A549 (cell line): ENCODE results near the gene KCNG4. TPM values are rescaled to one million over a fixed set of nuclear protein-coding genes. Genes with fewer than 3 reads are reported as not detected.

Experiments used
- ATAC-seq, 2 experiments: fragments of 200-7000 bp in 1 of 2; fragments of >200 bp in 1 of 2; cut with Nextera tagmentation in 1 of 2; cut with Tn5 transposase in 1 of 2; 3 replicates each; pipeline versions ENCODE4 v1.8.0 to v1.9.1; 2018 to 2020; ENCODE audit warnings: mild to moderate bottlenecking in 1 of 2, moderate library complexity in 1 of 2
- CTCF ChIA-PET: fragments of 300-600 bp; sonication (Branson Sonifier 250); formaldehyde crosslinking; extraction: SDS; loops from one replicate; lab custom pipeline; 2021; ENCODE audit warnings: antibody characterized with exemption, inconsistent platforms; lab: Yijun Ruan, JAX
- POLR2A ChIA-PET: fragments of 350-600 bp; formaldehyde crosslinking; extraction: SDS; loops from one replicate; lab custom pipeline; 2021; ENCODE audit warnings: antibody characterized with exemption, inconsistent platforms; lab: Yijun Ruan, JAX
- DNase-seq, 2 experiments: peaks; one replicate each; pipeline versions ENCODE4 v3.0.0 to v3.0.0-alpha.2; 2011 to 2016; ENCODE audit warnings: low read depth in 1 of 2, low spot score in 1 of 2
- FAIRE-seq: peaks from 2 replicates; lab custom pipeline; 2011; peaks lifted over from hg19 to GRCh38; lab: Jason Lieb, UNC
- H3K27ac ChIP-seq, 2 experiments: fragments of >200 bp; sonication (Bioruptor Twin); formaldehyde crosslinking; 3 replicates each; pipeline ENCODE4 v1.5.1; 2016 to 2017
- H3K4me1 ChIP-seq: fragments of >200 bp; sonication (Bioruptor Twin); formaldehyde crosslinking; 3 replicates; pipeline ENCODE4 v1.6.1; 2016
- H3K4me2 ChIP-seq: fragments of >200 bp; sonication (Bioruptor Twin); formaldehyde crosslinking; 3 replicates; pipeline ENCODE4 v1.6.1; 2016
- H3K4me3 ChIP-seq: fragments of >200 bp; sonication (Bioruptor Twin); formaldehyde crosslinking; 3 replicates; pipeline ENCODE4 v1.5.1; 2016
- H3K9me3 ChIP-seq: fragments of >200 bp; sonication (Bioruptor Twin); formaldehyde crosslinking; 3 replicates; pipeline ENCODE4 v1.6.1; 2016
- BCL3 ChIP-seq: fragments of >200 bp; sonication (Bioruptor Twin); formaldehyde crosslinking; IDR thresholded peaks from 3 replicates; pipeline ENCODE4 v1.6.1; 2016
- BHLHE40 ChIP-seq: IDR thresholded peaks from 2 replicates; pipeline ENCODE4 v1.6.1; 2012; ENCODE audit warnings: low read depth, low read length, inconsistent platforms
- CBX8 ChIP-seq: fragments of 200-600 bp; sonication (generic); IDR thresholded peaks from 2 replicates; pipeline ENCODE4 v1.6.1; 2016
- CHD4 ChIP-seq: fragments of 200-600 bp; sonication (generic); IDR thresholded peaks from 2 replicates; pipeline ENCODE4 v1.6.1; 2016; ENCODE audit warnings: antibody characterized with exemption, mild to moderate bottlenecking, borderline replicate concordance
- EHMT2 ChIP-seq: fragments of 200-600 bp; sonication (generic); IDR thresholded peaks from 2 replicates; pipeline ENCODE4 v1.6.1; 2016; ENCODE audit warnings: antibody characterized with exemption, low read depth, mild to moderate bottlenecking, moderate library complexity
- EP300 ChIP-seq, 2 experiments: fragments of >200 bp; sonication (Bioruptor Twin); formaldehyde crosslinking; IDR thresholded peaks; 2 replicates in 1 of 2; 3 replicates in 1 of 2; pipeline ENCODE4 v1.6.1; 2016 to 2017
- FOSB ChIP-seq: fragments of 250-450 bp; sonication (Bioruptor Pico); IDR thresholded peaks from 2 replicates; pipeline ENCODE4 v1.5.0; 2020; ENCODE audit warnings: mild to moderate bottlenecking, moderate library complexity
- FOXS1 ChIP-seq: fragments of 250-450 bp; sonication (Bioruptor Pico); IDR thresholded peaks from 2 replicates; pipeline ENCODE4 v1.5.0; 2020; ENCODE audit warnings: mild to moderate bottlenecking, moderate library complexity
- GATA3 ChIP-seq: IDR thresholded peaks from 2 replicates; pipeline ENCODE4 v1.6.1; 2012; ENCODE audit warnings: borderline replicate concordance
- HDAC2 ChIP-seq: fragments of 200-600 bp; sonication (generic); IDR thresholded peaks from 2 replicates; pipeline ENCODE4 v1.6.1; 2016
- HOXB5 ChIP-seq: fragments of 250-450 bp; sonication (Bioruptor Pico); IDR thresholded peaks from 2 replicates; pipeline ENCODE4 v1.5.0; 2020; ENCODE audit warnings: mild to moderate bottlenecking, moderate library complexity
- KDM1A ChIP-seq: fragments of 200-600 bp; sonication (generic); IDR thresholded peaks from 2 replicates; pipeline ENCODE4 v1.6.1; 2016; ENCODE audit warnings: low read depth, mild to moderate bottlenecking
- MAZ ChIP-seq: fragments of 150-350 bp; IDR thresholded peaks from 2 replicates; pipeline ENCODE4 v1.6.1; 2014; ENCODE audit warnings: antibody characterized with exemption, low read depth, low read length, borderline replicate concordance
- PHF8 ChIP-seq: fragments of 200-600 bp; sonication (generic); IDR thresholded peaks from 2 replicates; pipeline ENCODE4 v1.6.1; 2016; ENCODE audit warnings: low read depth, mild to moderate bottlenecking, antibody characterized with exemption, moderate library complexity, borderline replicate concordance
- RFX5 ChIP-seq: fragments of 450-650 bp; IDR thresholded peaks from 2 replicates; pipeline ENCODE4 v1.7.1; 2014; ENCODE audit warnings: antibody characterized with exemption, mild to moderate bottlenecking, moderate library complexity
- RNF2 ChIP-seq: fragments of 200-600 bp; sonication (generic); IDR thresholded peaks from 2 replicates; pipeline ENCODE4 v1.6.1; 2016; ENCODE audit warnings: low read depth, mild to moderate bottlenecking, antibody characterized with exemption, moderate library complexity, borderline replicate concordance
- TFCP2L1 ChIP-seq: fragments of 250-450 bp; sonication (Bioruptor Pico); IDR thresholded peaks from 2 replicates; pipeline ENCODE4 v1.5.0; 2021; ENCODE audit warnings: mild to moderate bottlenecking
- USF2 ChIP-seq: fragments of 450-650 bp; IDR thresholded peaks from 2 replicates; pipeline ENCODE4 v1.6.1; 2014; ENCODE audit warnings: antibody characterized with exemption
- ZNF302 ChIP-seq: fragments of 250-450 bp; sonication (Bioruptor Pico); IDR thresholded peaks from 2 replicates; pipeline ENCODE4 v1.9.0; 2021; ENCODE audit warnings: inconsistent platforms, mild to moderate bottlenecking, moderate library complexity
- ZSCAN20 ChIP-seq: fragments of 250-450 bp; sonication (Bioruptor Pico); IDR thresholded peaks from 2 replicates; pipeline ENCODE4 v1.8.0; 2022; ENCODE audit warnings: mild to moderate bottlenecking, moderate library complexity
- WGBS: methylation state at CpG from one replicate; pipeline ENCODE4 v1.1.6; 2017; ENCODE audit errors: missing lambda C conversion rate; 5-methylcytosine and 5-hydroxymethylcytosine counted together
- polyA plus RNA-seq, 4 experiments: library from polyadenylated mRNA; depleted of rRNA in 3 of 4; stranded (reverse); fragments of >200 nt; fragmentation: RNase III in 1 of 4; extraction: RNeasy Plus Mini Kit Qiagen cat#74134 plus additional on column Dnase treatment in 1 of 4; gene quantifications; 2 replicates in 3 of 4; 3 replicates in 1 of 4; pipeline ENCODE4 v1.2.3, GENCODE V29; 2011 to 2017
- TF ChIP-seq, protein P1 (sequence below): IDR thresholded peaks from 2 replicates; pipeline ENCODE4 v1.6.1; 2012
- TF ChIP-seq, protein P2 (sequence below): fragments of 250-450 bp; sonication (Bioruptor Pico); IDR thresholded peaks from 2 replicates; pipeline ENCODE4 v1.5.0; 2020; ENCODE audit warnings: low read depth, mild to moderate bottlenecking, moderate library complexity
- TF ChIP-seq, protein P3 (sequence below): fragments of 250-450 bp; sonication (Bioruptor Pico); IDR thresholded peaks from 2 replicates; pipeline ENCODE4 v1.5.0; 2021; ENCODE audit warnings: mild to moderate bottlenecking, moderate library complexity, borderline replicate concordance
- TF ChIP-seq, protein P4 (sequence below): IDR thresholded peaks from 2 replicates; pipeline ENCODE4 v1.6.1; 2012; ENCODE audit warnings: low read depth, borderline replicate concordance

The KCNG4 gene
- polyA plus RNA-seq, 2 of the 4 experiments (the other 2 are of a cell fraction) = not detected

- Histone ChIP-seq H3K4me2 (no peak overlapping the region), H3K27ac (no peak overlapping the region), H3K9me3 (no peaks in the 10 kb centered on the region), H3K4me3 (no peak overlapping the region), H3K4me1 (no peaks in the 10 kb centered on the region)
- 79% methylated on average over 15 of the region's 15 CpGs for WGBS
- no peak for ATAC-seq
- CTCF ChIA-PET = interaction anchor here (0.6 to 1.8 kb wide), 4 partner anchors 12 to 112 kb away, joined by 3 to 8 read pairs (median 4); partner anchors contain the start of gene TAF1C
- DNase-seq = no peak
- POLR2A ChIA-PET = no interaction called here
- TF ChIP-seq GATA3 = no peak
- TF ChIP-seq ZSCAN20 = no peak
- TF ChIP-seq, protein P1, sequence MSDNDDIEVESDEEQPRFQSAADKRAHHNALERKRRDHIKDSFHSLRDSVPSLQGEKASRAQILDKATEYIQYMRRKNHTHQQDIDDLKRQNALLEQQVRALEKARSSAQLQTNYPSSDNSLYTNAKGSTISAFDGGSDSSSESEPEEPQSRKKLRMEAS = no peak
- TF ChIP-seq CBX8 = no peak
- no peak for TF ChIP-seq BHLHE40
- TF ChIP-seq KDM1A = no peak
- TF ChIP-seq TFCP2L1 (CRISPR knock-in tag) = no peak
- TF ChIP-seq RNF2 = no peak
- TF ChIP-seq EP300 (IDR thresholded peaks at IDR 0.05) = no peak
- no peak for TF ChIP-seq MAZ
- TF ChIP-seq, protein P2, sequence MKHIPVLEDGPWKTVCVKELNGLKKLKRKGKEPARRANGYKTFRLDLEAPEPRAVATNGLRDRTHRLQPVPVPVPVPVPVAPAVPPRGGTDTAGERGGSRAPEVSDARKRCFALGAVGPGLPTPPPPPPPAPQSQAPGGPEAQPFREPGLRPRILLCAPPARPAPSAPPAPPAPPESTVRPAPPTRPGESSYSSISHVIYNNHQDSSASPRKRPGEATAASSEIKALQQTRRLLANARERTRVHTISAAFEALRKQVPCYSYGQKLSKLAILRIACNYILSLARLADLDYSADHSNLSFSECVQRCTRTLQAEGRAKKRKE = no peak
- TF ChIP-seq HOXB5 (CRISPR knock-in tag) = no peak
- TF ChIP-seq, protein P3, sequence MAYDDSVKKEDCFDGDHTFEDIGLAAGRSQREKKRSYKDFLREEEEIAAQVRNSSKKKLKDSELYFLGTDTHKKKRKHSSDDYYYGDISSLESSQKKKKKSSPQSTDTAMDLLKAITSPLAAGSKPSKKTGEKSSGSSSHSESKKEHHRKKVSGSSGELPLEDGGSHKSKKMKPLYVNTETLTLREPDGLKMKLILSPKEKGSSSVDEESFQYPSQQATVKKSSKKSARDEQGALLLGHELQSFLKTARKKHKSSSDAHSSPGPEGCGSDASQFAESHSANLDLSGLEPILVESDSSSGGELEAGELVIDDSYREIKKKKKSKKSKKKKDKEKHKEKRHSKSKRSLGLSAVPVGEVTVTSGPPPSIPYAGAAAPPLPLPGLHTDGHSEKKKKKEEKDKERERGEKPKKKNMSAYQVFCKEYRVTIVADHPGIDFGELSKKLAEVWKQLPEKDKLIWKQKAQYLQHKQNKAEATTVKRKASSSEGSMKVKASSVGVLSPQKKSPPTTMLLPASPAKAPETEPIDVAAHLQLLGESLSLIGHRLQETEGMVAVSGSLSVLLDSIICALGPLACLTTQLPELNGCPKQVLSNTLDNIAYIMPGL (CRISPR knock-in tag) = no peak
- no peak for FAIRE-seq
Measured at GRCh38 chr16:84214451-84215066, 25.3 kb downstream of the KCNG4 start.

- H3K4me2 ChIP-seq = no peak overlapping the region
- ChIA-PET POLR2A (no interaction called here), CTCF (no interaction called here)
- no peak overlapping the region for H3K27ac ChIP-seq
- TF ChIP-seq PHF8 (no peak), USF2 (no peak), HDAC2 (no peak), EHMT2 (no peak), CHD4 (no peak), ZNF302 (CRISPR knock-in tag) (no peak), FOXS1 (no peak), RNF2 (no peak), FOSB (CRISPR knock-in tag) (no peak), GATA3 (no peak), RFX5 (no peak), BCL3 (no peak)
- TF ChIP-seq, protein P4, sequence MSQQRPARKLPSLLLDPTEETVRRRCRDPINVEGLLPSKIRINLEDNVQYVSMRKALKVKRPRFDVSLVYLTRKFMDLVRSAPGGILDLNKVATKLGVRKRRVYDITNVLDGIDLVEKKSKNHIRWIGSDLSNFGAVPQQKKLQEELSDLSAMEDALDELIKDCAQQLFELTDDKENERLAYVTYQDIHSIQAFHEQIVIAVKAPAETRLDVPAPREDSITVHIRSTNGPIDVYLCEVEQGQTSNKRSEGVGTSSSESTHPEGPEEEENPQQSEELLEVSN = no peak
- TF ChIP-seq, protein P3 (CRISPR knock-in tag) = no peak
- TF ChIP-seq, protein P1 = no peak
- 85% methylated on average over 4 of the region's 4 CpGs for WGBS
- no peak overlapping the region for H3K4me3 ChIP-seq
- no peak for FAIRE-seq
- no peaks in the 10 kb centered on the region for H3K4me1 ChIP-seq
- no peaks in the 10 kb centered on the region for H3K9me3 ChIP-seq
- no peak for DNase-seq
- ATAC-seq = no peak
Measured at GRCh38 chr16:84212631-84213030, 27.2 kb downstream of the KCNG4 start.
